ENCODE measurements around the gene SIX1.

Gene SIX1

GRCh38 chr14:60650373-60650961, 1.2 kb upstream of the SIX1 start (continued):
- TF ChIP-seq ZBTB1 (tag by site-specific recombination; IDR thresholded peaks at IDR 0.05), result peak; percentile 76; the same call in 1 of the 2 replicates
- peak; percentile 99 for TF ChIP-seq SP7 (tag by site-specific recombination; IDR thresholded peaks at IDR 0.05)
- TF ChIP-seq GLIS2 (tag by site-specific recombination; IDR thresholded peaks at IDR 0.05), result no peak
- TF ChIP-seq ZNF76 (tag by site-specific recombination; IDR thresholded peaks at IDR 0.05; ENCODE audit: borderline replicate concordance, low read depth), result 0 out of 2 replicates have a peak, but pooled peaks have one; percentile 21
- peak; percentile 77 for TF ChIP-seq ZNF24 (tag by site-specific recombination; IDR thresholded peaks at IDR 0.05)
- TF ChIP-seq ZFHX2 (tag by site-specific recombination; conservative IDR thresholded peaks at IDR 0.05), result 0 out of 2 replicates have a peak, but pooled peaks have one; percentile 7
- no peak for TF ChIP-seq PRDM10 (tag by site-specific recombination; IDR thresholded peaks at IDR 0.05)
- no peak for TF ChIP-seq ZNF558 (tag by site-specific recombination; IDR thresholded peaks at IDR 0.05)
- no peak for TF ChIP-seq ZNF157 (tag by site-specific recombination; IDR thresholded peaks at IDR 0.05)
- TF ChIP-seq ZNF423 (tag by site-specific recombination; IDR thresholded peaks at IDR 0.05), result no peak
- TF ChIP-seq ZNF133 (tag by site-specific recombination; IDR thresholded peaks at IDR 0.05), result no peak
- no peak for TF ChIP-seq ZNF510 (tag by site-specific recombination; IDR thresholded peaks at IDR 0.05; ENCODE audit: insufficient replicate concordance)
- TF ChIP-seq TCF7L2 (IDR thresholded peaks at IDR 0.05; ENCODE audit: borderline replicate concordance, low read depth, low read length), result peak; percentile 93
- TF ChIP-seq ZNF221 (tag by site-specific recombination; IDR thresholded peaks at IDR 0.05; ENCODE audit: borderline replicate concordance), result no peak
- no peak for TF ChIP-seq ZNF132 (tag by site-specific recombination; IDR thresholded peaks at IDR 0.05; ENCODE audit: borderline replicate concordance)
- 0 out of 2 replicates have a peak, but pooled peaks have one; percentile 36 for TF ChIP-seq ZNF792 (tag by site-specific recombination; IDR thresholded peaks at IDR 0.05)
- TF ChIP-seq OSR2 (tag by site-specific recombination; IDR thresholded peaks at IDR 0.05), result peak; percentile 93
- TF ChIP-seq ZNF292 (tag by site-specific recombination; IDR thresholded peaks at IDR 0.05; ENCODE audit: borderline replicate concordance, low read depth), result no peak
- TF ChIP-seq ZNF555 (tag by site-specific recombination; conservative IDR thresholded peaks at IDR 0.05), result no peak
- TF ChIP-seq ZSCAN30 (tag by site-specific recombination; IDR thresholded peaks at IDR 0.05), result no peak
- no peak for TF ChIP-seq ZNF48 (tag by site-specific recombination; IDR thresholded peaks at IDR 0.05)
- no peak for TF ChIP-seq ZNF514 (tag by site-specific recombination; IDR thresholded peaks at IDR 0.05)
- TF ChIP-seq PBX3 (CRISPR knock-in tag; IDR thresholded peaks at IDR 0.05), result no peak
- TF ChIP-seq ZNF623 (tag by site-specific recombination; IDR thresholded peaks at IDR 0.05), result no peak
- TF ChIP-seq ZFP41 (tag by site-specific recombination; IDR thresholded peaks at IDR 0.05; ENCODE audit: borderline replicate concordance), result no peak
- TF ChIP-seq ZNF830 (tag by site-specific recombination; IDR thresholded peaks at IDR 0.05; ENCODE audit: low read depth), result no peak
- peak; percentile 69 for TF ChIP-seq BCL11B (tag by site-specific recombination; IDR thresholded peaks at IDR 0.05; ENCODE audit: low read depth)
- TF ChIP-seq ZNF600 (tag by site-specific recombination; IDR thresholded peaks at IDR 0.05), result peak; percentile 16; the same call in 1 of the 2 replicates
- peak; percentile 87 for TF ChIP-seq PRDM6 (tag by site-specific recombination; IDR thresholded peaks at IDR 0.05)
- no peak for TF ChIP-seq ZNF768 (tag by site-specific recombination; IDR thresholded peaks at IDR 0.05)
- TF ChIP-seq, protein P1, sequence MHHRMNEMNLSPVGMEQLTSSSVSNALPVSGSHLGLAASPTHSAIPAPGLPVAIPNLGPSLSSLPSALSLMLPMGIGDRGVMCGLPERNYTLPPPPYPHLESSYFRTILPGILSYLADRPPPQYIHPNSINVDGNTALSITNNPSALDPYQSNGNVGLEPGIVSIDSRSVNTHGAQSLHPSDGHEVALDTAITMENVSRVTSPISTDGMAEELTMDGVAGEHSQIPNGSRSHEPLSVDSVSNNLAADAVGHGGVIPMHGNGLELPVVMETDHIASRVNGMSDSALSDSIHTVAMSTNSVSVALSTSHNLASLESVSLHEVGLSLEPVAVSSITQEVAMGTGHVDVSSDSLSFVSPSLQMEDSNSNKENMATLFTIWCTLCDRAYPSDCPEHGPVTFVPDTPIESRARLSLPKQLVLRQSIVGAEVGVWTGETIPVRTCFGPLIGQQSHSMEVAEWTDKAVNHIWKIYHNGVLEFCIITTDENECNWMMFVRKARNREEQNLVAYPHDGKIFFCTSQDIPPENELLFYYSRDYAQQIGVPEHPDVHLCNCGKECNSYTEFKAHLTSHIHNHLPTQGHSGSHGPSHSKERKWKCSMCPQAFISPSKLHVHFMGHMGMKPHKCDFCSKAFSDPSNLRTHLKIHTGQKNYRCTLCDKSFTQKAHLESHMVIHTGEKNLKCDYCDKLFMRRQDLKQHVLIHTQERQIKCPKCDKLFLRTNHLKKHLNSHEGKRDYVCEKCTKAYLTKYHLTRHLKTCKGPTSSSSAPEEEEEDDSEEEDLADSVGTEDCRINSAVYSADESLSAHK (tag by site-specific recombination; IDR thresholded peaks at IDR 0.05), result peak; percentile 76
- peak; percentile 45; the same call in 1 of the 2 replicates for TF ChIP-seq ZNF2 (tag by site-specific recombination; IDR thresholded peaks at IDR 0.05)
- TF ChIP-seq ZNF501 (tag by site-specific recombination; IDR thresholded peaks at IDR 0.05), result peak; percentile 87
